ENCODE measurements around the gene TBCD. TPM values are rescaled to one million over a fixed set of nuclear protein-coding genes. Genes with fewer than 3 reads are reported as not detected.

TBCD gene
- total RNA-seq, 2 experiments from 2014 or later: 77.8 to 85.8 TPM

- TF ChIP-seq CTCF (IDR thresholded peaks at IDR 0.05): no peak
- Mint-ChIP-seq H3K4me1 (ENCODE audit: low read depth) (no peaks in the 10 kb centered on the region), H3K4me3 (no peak overlapping the region), H3K27me3 (no peaks in the 10 kb centered on the region), H3K9me3 (no peaks in the 10 kb centered on the region), H3K27ac (no peak overlapping the region), H3K36me3 (ENCODE audit: low read depth) (peaks cover 23% of the 10 kb centered on the region)
- intact Hi-C loops (cut with micrococcal nuclease): no loop called here
- no peak for ATAC-seq
- DNase-seq: no peak
- ChIA-PET POLR2A (no interaction called here), CTCF (interaction anchor here (0.8 to 1.2 kb wide), 2 partner anchors 16 to 113 kb away, joined by 3 to 4 read pairs; no protein-coding TSS in a partner anchor)
Measured at GRCh38 chr17:82927661-82928601, 176.1 kb downstream of the TBCD start.

DNA sequence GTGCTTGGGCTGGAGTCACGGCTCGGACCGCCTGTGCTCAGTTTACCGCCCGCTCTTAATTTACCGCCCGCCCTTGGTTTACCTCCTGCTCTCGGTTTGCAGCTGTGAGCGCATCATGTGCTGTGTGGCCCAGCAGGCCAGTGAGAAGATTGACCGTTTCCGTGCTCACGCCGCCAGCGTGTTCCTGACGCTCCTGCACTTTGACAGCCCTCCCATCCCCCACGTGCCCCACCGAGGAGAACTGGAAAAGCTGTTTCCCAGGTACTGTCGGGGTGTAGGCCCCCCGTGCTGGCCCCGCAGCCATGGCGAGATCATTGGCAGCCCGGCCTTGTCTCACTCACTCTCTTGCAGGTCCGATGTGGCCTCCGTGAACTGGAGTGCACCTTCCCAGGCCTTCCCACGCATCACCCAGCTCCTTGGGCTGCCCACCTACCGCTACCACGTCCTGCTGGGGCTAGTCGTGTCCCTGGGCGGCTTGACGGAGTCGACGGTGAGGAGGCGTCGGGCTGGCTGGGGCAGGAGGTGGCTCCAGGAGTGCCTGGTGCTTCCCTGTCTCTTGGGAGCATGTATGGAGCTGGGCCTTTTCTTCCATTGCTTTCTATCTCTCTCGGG, 177.3 kb downstream of the TBCD start:
- CTCF ChIA-PET: no interaction called here
- Mint-ChIP-seq H3K27ac (no peak overlapping the region), H3K27me3 (no peaks in the 10 kb centered on the region)

GRCh38 chr17:82929676-82930042, 177.8 kb downstream of the TBCD start:
- ChIA-PET CTCF (no interaction called here), POLR2A (no interaction called here)
- ATAC-seq (no peak), DNase-seq (no peak)
- Mint-ChIP-seq H3K36me3 (ENCODE audit: low read depth) (peaks cover 22% of the 10 kb centered on the region), H3K4me3 (no peak overlapping the region), H3K27ac (no peak overlapping the region), H3K9me3 (no peaks in the 10 kb centered on the region), H3K4me1 (ENCODE audit: low read depth) (no peaks in the 10 kb centered on the region), H3K27me3 (no peaks in the 10 kb centered on the region)
- no peak for TF ChIP-seq CTCF (IDR thresholded peaks at IDR 0.05)
- intact Hi-C loops (cut with micrococcal nuclease): no loop called here

More for the DNA sequence above, 177.3 kb downstream of the TBCD start:
- intact Hi-C loops (cut with micrococcal nuclease): no loop called here
- ATAC-seq (no peak), DNase-seq (no peak)
- Mint-ChIP-seq H3K4me1 (ENCODE audit: low read depth) (no peaks in the 10 kb centered on the region), H3K4me3 (no peak overlapping the region), H3K9me3 (no peaks in the 10 kb centered on the region), H3K36me3 (ENCODE audit: low read depth) (peaks cover 24% of the 10 kb centered on the region)
- no peak for TF ChIP-seq CTCF (IDR thresholded peaks at IDR 0.05)
- POLR2A ChIA-PET: no interaction called here

DNA sequence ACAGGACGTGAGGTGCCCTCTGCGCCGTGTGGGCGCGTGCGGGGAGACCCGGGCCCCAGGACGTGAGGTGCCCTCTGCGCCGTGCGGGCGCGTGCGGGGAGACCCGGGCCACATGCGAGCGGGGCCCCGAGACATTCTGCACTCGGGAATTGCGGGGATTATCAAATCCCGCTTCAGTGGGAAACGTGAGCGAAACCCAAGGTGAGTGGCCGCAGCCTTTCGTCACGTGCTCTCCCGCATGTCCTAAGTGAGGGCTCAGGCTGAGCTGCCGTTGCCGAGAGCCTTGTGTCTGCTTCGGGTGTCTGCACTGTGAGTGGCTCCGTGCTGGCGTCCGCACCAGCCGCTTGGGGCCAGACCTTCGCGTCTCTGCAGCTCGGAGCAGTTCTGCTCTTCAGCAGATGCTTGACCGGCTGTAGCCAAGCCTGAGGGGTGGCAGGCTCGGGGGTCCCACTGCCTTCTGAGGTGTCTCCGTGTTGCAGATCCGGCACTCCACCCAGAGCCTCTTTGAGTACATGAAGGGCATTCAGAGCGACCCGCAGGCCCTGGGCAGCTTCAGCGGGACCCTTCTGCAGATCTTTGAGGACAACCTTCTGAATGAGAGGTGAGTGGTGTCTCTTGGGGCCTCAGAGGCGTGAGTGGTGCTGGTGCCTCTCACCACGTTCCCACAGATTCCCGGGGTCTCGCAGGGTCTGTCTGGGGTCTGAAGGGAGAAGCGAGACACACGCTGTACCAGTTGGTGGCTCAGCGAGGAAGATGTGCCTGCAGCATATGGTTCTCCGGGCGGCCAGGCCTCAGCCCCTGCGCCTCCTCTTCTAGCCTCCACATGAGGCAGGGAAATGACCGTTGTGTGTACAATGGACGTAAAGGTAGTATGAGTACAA, 178.4 kb downstream of the TBCD start:
- ChIA-PET POLR2A (no interaction called here), CTCF (no interaction called here)
- Mint-ChIP-seq H3K27ac (no peak overlapping the region), H3K27me3 (no peaks in the 10 kb centered on the region), H3K9me3 (no peaks in the 10 kb centered on the region), H3K4me1 (ENCODE audit: low read depth) (no peaks in the 10 kb centered on the region), H3K36me3 (ENCODE audit: low read depth) (peaks cover 22% of the 10 kb centered on the region), H3K4me3 (no peak overlapping the region)
- no peak for DNase-seq
- TF ChIP-seq CTCF (IDR thresholded peaks at IDR 0.05): no peak
- ATAC-seq: no peak
- intact Hi-C loops (cut with micrococcal nuclease): no loop called here

All from activated CD8-positive, alpha-beta T cell treated with anti-CD3 and anti-CD28 coated beads for 36 hours (primary cell).